ENCODE measurements around the gene GRID1.

Gene GRID1

GRCh38 chr10:86293396-86293791, 73.2 kb downstream of the GRID1 start:
- no peak for TF ChIP-seq CTCF (conservative IDR thresholded peaks at IDR 0.05)
- H3K27ac ChIP-seq, result no peak overlapping the region

GRCh38 chr10:86292462-86293395, 73.9 kb downstream of the GRID1 start:
- no peak overlapping the region for H3K27ac ChIP-seq

GRCh38 chr10:86291616-86292340, 74.8 kb downstream of the GRID1 start:
- TF ChIP-seq CTCF (conservative IDR thresholded peaks at IDR 0.05), result no peak
- no peak overlapping the region for H3K27ac ChIP-seq

More at GRCh38 chr10:86292462-86293395, 73.9 kb downstream of the GRID1 start:
- TF ChIP-seq CTCF (conservative IDR thresholded peaks at IDR 0.05), result no peak

GRCh38 chr10:86290933-86291615, 75.5 kb downstream of the GRID1 start:
- no peak for TF ChIP-seq CTCF (conservative IDR thresholded peaks at IDR 0.05)
- no peak overlapping the region for H3K27ac ChIP-seq

- no peak overlapping the region for H3K27ac ChIP-seq
- TF ChIP-seq CTCF (conservative IDR thresholded peaks at IDR 0.05), result no peak
These were observed 77.1 kb downstream of the GRID1 start for GRCh38 chr10:86289577-86289868.

GRCh38 chr10:86288695-86289576, 77.7 kb downstream of the GRID1 start:
- TF ChIP-seq CTCF (conservative IDR thresholded peaks at IDR 0.05), result no peak
- H3K27ac ChIP-seq, result no peak overlapping the region
